Activated CD4-positive, alpha-beta T cell treated with anti-CD3 and anti-CD28 coated beads for 4 hours (primary cell): ENCODE measurements around the gene COL20A1.

Source experiments
- DNase-seq, 2 donors: peaks; one replicate each; pipeline ENCODE4 v3.0.0-alpha.2; 2020

Gene COL20A1

GRCh38 chr20:63261060-63261794, 31.8 kb upstream of the COL20A1 start:
- DNase-seq = no peak

GRCh38 chr20:63261795-63262528, 31.0 kb upstream of the COL20A1 start:
- no peak for DNase-seq

DNA sequence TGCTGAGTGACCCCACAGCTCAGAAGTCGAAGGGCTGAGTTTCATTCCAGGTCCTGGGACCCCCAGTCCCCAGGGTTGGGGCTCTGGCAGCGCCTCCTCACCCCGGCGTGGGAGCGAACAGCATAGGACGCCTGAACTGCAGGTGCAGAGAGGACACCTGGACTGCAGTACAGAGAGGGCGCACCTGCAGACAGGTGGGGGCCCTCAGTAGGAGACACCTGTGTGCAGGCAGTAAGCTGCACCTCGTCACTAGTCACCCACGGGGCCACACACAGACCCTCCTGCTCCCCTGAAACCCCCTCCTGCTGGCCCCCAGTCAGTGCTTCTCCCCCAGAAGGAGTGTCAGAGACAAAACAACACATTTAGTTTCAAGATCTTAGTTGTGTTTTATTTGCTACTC, 30.1 kb upstream of the COL20A1 start:
- no peak for DNase-seq

DNA sequence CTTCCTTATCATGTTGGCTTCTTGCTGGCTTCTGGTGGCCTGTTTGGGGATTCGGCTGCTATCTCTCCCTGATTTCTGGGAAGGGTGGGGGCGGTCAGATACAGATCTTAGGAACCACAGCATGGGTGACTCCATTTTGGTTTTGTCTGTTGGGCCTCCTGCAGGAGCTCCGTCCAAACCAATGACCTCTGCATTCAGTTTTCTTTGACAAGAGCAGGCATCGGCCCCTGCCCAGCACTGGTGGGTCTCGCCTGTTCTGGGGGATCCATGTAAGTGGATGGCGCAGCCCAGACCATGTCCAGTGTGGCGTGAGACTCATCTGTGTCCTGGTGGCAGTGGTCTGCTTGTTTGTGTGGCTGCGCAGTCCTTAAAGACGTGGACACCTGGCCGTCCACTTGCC, 29.0 kb upstream of the COL20A1 start:
- no peak for DNase-seq

DNA sequence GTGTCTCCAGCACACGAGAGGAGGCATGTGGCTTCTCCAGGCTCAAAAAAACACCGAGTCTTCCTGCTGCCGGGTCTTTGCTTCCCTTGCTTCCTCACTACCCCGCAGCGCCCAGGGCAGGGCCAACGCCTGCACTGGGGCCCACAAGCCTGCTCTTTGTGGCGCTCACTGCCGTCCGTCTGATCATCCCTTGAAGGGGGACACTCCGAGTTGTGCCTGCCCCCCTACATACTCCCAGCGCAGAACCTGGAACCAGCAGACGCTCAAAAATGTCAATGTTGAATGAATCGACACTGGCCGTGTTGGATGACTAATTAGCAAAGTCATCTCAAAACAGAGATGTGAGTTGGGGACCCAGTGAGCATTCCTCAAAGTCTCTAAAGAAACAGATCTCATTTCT, 28.5 kb upstream of the COL20A1 start:
- DNase-seq = no peak

- DNase-seq = no peak
These were observed 27.0 kb upstream of the COL20A1 start for GRCh38 chr20:63265891-63266515.

- DNase-seq = no peak
These were observed 25.3 kb upstream of the COL20A1 start for GRCh38 chr20:63267691-63268090.

- no peak for DNase-seq
These were observed 24.7 kb upstream of the COL20A1 start for GRCh38 chr20:63268256-63268655.

DNA sequence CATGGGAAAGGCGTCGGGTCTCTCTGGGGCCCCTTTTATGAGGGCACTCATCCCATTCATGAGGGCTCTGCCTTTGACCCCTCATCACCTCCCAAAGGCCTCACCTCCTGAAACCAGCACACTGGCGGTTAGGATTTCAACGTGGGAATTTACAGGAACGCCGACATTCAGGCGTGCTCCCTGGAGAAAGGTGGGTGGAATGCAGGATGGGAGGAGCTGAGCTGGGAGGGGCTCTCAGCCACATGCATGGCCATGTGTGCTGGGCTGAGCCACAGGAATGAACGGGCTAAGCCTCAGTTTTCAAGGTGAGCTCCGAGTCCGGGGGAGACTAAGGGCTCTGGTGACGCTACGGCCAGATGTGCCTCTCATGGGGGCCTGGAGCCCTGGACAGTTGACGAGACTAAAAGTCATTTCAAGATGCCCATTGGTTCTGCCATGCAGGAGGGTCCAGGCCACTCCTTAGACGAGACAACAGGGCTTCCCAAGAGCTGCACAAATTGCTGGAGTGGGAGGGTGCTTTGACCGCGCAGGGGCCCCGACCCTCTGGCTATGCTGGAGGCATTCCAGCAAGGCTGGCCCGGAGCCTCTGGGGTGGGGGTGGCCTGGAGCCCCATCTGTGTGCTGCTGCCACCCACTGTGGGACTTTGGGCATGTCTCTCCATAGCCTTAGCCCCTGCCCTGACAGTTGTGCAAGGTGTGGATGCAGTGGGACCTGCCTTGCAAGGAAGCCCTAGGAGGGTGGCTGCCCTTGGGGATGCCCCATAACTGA, 24.1 kb upstream of the COL20A1 start:
- DNase-seq = no peak

DNA sequence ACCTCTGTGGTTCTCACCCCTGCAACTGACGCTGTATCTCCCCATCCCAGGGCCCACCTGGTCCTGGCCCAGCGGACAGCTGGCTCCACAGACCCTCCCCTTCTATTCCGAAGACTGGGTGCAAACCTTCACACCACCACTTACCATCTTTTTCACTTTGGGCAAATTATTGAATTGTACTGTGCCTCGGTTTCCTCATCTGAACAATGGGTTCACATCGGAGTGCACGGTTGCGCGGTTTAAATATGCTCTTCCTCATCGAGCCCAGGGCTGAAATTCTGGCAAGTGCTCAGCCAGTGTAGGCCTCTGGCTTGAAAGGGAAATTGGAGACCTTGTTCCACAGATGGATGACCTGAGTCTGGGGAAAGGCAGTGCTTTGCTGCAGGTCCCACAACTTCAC, 23.3 kb upstream of the COL20A1 start:
- no peak for DNase-seq

DNA sequence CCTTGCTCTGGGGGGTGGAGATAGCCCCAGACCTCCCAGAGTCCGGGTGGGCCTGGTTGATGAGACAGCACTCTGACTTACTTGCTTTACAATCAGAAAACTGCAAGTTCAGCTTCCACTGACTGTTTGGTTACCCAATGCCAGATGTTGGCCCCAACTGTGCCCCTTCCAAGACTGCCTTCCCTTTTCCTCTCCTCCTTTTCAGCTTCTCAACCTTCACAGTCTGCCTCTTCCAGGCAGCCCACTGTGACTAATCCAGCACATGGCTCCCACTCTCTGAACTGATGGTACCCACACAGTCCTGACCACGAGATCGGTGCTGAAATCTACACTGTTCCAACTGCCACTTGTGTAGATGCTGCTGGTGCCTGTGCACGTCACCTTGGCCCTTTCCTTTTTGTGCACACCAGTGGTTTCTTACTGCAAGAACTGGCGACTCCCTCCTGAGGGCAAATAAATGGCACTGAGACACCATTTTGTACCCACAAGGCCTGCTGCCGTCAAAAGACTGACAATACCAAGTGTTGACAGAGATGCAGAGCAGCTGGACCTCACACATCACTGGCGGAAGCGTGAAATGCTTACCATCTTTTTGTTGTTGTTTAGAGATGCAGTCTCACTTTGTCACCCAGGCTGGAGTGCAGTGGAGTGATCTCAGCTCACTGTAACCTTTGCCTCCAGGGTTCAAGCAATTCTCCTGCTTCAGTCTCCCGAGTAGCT, 22.2 kb upstream of the COL20A1 start:
- DNase-seq = no peak

- peak; percentile 85 to 88 for DNase-seq
These were observed 20.6 kb upstream of the COL20A1 start, which contains the start of gene ARFGAP1 for GRCh38 chr20:63272105-63273058. Gene ARFGAP1 (plus strand): TSS chr20:63272813. CDS start chr20:63275581, 2,768 bp downstream.

- DNase-seq = no peak
These were observed 19.9 kb upstream of the COL20A1 start for GRCh38 chr20:63273059-63273579.

GRCh38 chr20:63273635-63274380, 19.2 kb upstream of the COL20A1 start:
- no peak for DNase-seq

DNA sequence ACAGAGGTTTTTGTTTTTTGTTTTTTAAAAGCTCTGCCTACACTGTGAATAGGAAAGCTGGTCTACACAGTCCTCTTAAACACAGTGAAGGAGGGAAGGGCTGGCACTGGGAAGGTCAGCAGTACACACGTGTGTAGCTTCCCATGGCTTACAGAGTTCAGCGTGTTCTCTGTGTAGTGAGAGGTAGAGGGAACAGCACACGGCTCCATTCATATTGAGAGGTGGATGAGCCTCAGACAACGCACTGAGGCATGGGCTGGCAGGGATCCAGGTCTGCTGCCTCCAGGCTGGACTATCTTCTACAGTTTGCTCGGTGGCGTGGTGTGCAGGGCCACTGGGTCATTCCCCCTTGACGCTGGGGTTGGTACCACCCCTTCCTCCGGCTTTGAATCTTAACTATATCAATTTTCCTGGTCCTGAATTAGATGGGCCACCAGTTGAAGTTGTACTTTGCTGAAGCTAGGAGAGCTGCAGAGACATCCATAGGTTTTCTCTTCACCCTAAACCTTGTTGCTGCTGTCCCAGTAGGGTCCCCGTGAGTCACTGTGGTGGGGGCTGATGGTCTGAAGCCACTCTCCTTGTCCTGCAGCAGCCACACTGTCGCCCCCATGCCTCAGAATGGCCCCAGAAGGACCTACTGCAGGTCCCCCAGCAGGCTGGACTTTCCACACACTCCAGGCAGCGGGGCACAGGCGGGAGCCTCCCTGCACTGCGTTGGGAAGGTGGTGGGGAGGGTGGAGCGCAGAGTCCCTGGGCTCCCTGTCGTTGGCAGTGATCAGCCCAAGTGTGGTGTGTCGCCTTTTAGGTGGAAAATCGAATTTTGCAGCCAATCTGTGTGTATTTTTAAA, 18.4 kb upstream of the COL20A1 start:
- no peak for DNase-seq

DNA sequence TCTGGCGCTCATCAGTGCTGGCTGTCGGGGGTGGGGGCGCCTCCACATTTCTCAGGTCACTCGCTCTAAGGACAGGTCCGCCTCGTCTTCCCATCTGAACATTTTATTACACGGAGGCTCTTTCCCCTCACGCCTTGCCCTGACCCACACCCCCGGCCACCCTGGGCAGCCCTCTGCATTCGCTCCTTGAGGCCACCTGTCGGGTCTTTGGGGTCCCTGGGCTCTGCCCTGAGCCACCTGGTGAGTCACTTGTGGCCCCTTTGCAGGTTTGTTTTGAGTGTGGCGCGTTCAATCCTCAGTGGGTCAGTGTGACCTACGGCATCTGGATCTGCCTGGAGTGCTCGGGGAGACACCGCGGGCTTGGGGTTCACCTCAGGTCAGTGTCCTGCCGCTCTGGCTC, 17.2 kb upstream of the COL20A1 start:
- DNase-seq = no peak

DNA sequence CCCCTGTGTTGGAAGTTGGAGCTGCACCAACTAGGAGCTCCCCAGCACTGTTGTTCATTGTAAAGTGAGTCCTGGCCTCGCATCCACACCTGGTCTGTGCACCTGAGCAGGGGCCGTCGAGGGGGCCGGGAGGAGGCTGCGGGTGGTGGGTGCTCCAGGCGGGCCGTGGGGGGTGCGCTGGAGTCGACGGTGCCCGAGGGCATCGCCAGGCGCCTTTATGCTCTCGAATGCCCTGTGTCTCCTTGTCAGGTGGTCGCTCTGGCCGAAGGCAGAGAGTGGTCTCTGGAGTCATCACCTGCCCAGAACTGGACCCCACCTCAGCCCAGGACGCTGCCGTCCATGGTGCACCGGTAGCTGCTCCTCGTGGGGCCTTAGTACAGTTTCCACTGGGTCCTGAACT, 16.0 kb upstream of the COL20A1 start:
- no peak for DNase-seq

GRCh38 chr20:63277466-63278272, 15.3 kb upstream of the COL20A1 start:
- no peak for DNase-seq
